Right atrium auricular region (tissue), 2 donors: ENCODE measurements around the gene CAMTA1. TPM values are rescaled to one million over a fixed set of nuclear protein-coding genes. Genes with fewer than 3 reads are reported as not detected.
"Not testable (repeated sequence)": the region's sequence is repeated elsewhere in the genome, so short reads cannot be mapped to it uniquely, and the experiment has no call there.

Source experiments
- DNase-seq: peaks from one replicate; pipeline ENCODE4 v3.0.0-alpha.2; 2019; ENCODE audit warnings: low spot score
- H3K27ac ChIP-seq, 2 donors: fragments of 200-600 bp; sonication (generic); 1 replicate in 1 of 2; 2 replicates in 1 of 2; pipeline ENCODE4 v1.5.1; 2016 to 2019
- H3K27me3 ChIP-seq, 2 donors: fragments of 200-600 bp; sonication (generic); one replicate each; pipeline versions ENCODE4 v1.5.1 to v1.6.0; 2017 to 2019
- H3K36me3 ChIP-seq: fragments of 200-600 bp; sonication (generic); one replicate; pipeline ENCODE4 v1.5.1; 2016
- H3K4me1 ChIP-seq, 2 donors: fragments of 200-600 bp; sonication (generic); one replicate each; pipeline versions ENCODE4 v1.5.1 to v1.6.0; 2017 to 2019
- H3K4me3 ChIP-seq, 2 donors: fragments of 200-600 bp; sonication (generic); 1 replicate in 1 of 2; 2 replicates in 1 of 2; pipeline ENCODE4 v1.5.1; 2017 to 2019; ENCODE audit warnings: mild to moderate bottlenecking in 1 of 2, moderate library complexity in 1 of 2
- H3K9me3 ChIP-seq, 2 donors: fragments of 200-600 bp; sonication (generic); one replicate each; pipeline ENCODE4 v1.5.1; 2019
- CTCF ChIP-seq, 2 donors: fragments of 200-600 bp; sonication (generic); IDR thresholded peaks; one replicate each; pipeline ENCODE4 v1.5.1; 2019; ENCODE audit warnings: antibody characterized with exemption in 2 of 2
- total RNA-seq, 2 donors: library from RNA; depleted of rRNA; stranded (reverse); fragments of >200 nt; gene quantifications; one replicate each; pipeline ENCODE4 v1.1.0, GENCODE V29; 2016

Gene CAMTA1
- total RNA-seq, 2 donors from 2014 or later: 132 to 190 TPM

- Histone ChIP-seq H3K9me3 (no peaks in the 10 kb centered on the region), H3K27me3 (no peaks in the 10 kb centered on the region), H3K27ac (no peak overlapping the region), H3K4me3 (no peak overlapping the region), H3K36me3 (no peaks in the 10 kb centered on the region), H3K4me1 (peaks cover 0 to 7% of the 10 kb centered on the region in 2 donors)
- DNase-seq: no peak
- no peak for TF ChIP-seq CTCF (IDR thresholded peaks at IDR 0.05)
These were observed 46.1 kb downstream of the CAMTA1 start for GRCh38 chr1:6831366-6831765.

GRCh38 chr1:6832006-6832405 is 46.8 kb downstream of the CAMTA1 start:
- H3K36me3 ChIP-seq, H3K9me3 ChIP-seq, DNase-seq, H3K27ac ChIP-seq, H3K4me3 ChIP-seq, H3K27me3 ChIP-seq, H3K4me1 ChIP-seq: not testable (repeated sequence)

DNA sequence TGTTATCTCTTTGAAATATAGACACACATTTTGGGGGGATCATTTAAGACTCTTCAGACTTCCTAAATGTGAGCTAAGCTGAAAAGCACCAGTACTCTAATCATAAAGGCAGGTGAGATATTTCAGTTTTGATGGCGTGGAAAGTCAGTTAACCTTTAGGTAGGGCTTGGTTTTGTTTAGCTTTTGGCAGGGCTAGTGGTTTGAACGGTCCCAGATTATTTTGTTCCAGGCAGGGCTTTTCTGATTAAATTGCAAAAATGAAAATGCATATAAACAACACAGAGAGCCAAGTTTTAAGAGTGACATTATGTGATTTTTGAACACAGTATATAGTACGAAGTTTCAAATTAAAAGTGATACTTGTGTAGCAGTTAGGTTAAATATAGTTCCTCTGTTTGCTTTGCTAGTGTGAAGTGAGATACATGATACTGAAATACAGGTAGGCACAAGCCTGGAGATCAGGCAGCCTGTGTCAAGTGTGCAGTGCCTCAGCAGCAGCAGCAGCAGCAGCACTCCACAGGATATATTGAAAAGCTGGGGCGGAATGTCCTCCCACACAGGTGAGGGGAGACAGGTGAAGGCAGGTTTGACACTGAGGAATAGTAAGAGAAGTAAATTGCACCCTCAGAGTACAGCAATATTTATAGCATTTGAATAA is 47.4 kb downstream of the CAMTA1 start:
- peaks cover 0 to 7% of the 10 kb centered on the region in 2 donors for H3K4me1 ChIP-seq
- H3K27ac ChIP-seq: no peak overlapping the region
- H3K36me3 ChIP-seq: no peaks in the 10 kb centered on the region
- no peak overlapping the region for H3K4me3 ChIP-seq
- no peak for DNase-seq
- no peaks in the 10 kb centered on the region for H3K27me3 ChIP-seq
- TF ChIP-seq CTCF (IDR thresholded peaks at IDR 0.05): no peak
- H3K9me3 ChIP-seq: no peaks in the 10 kb centered on the region

DNA sequence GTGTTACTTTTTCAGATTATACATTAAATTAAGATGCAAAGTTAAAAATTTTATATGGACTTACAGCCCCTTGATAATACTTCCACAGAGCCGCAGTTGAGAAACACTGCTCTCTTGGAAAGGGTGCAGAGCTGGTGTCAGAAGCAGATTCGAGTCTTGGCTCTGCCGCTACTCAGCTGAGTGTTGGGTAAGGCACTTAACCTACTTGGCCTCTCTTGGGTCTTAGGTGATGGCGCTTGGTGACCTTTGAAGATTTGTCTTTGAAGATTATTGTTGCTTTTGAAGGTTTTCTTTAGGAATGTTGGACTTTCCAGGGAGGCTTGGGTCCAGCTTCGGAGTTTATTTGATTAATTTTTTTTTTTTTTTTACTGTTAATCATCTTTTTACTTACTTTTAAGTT is 48.5 kb downstream of the CAMTA1 start:
- H3K27ac ChIP-seq: no peak overlapping the region
- TF ChIP-seq CTCF (IDR thresholded peaks at IDR 0.05): no peak

DNA sequence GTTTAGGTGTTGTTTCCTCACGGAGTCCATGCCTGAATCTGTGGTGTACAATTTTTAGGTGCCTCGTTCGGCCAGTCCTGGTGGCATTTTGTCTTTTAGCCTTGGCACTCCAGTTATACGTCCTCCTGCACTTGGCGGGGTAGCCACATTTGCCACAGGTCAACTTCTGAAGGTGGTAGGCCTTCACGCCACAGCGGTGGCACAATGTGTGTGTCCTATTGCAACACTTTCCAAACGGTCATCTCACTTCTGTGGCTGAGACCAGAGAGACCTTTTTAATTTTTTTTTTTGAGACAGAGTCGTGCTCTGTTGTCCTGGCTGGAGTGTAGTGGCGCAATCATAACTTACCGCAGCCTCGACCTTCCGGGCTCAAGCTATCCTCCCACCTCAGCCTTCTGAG is 49.1 kb downstream of the CAMTA1 start:
- H3K27ac ChIP-seq: no peak overlapping the region

More for the DNA sequence above, 48.5 kb downstream of the CAMTA1 start:
- Histone ChIP-seq H3K36me3 (no peaks in the 10 kb centered on the region), H3K27me3 (no peaks in the 10 kb centered on the region), H3K4me1 (peaks cover 0 to 7% of the 10 kb centered on the region in 2 donors), H3K4me3 (no peak overlapping the region), H3K9me3 (no peaks in the 10 kb centered on the region)
- DNase-seq: no peak

GRCh38 chr1:6835139-6835538 is 49.9 kb downstream of the CAMTA1 start:
- TF ChIP-seq CTCF (IDR thresholded peaks at IDR 0.05): no peak
- Histone ChIP-seq H3K27ac (no peak overlapping the region), H3K4me1 (peaks cover 0 to 7% of the 10 kb centered on the region in 2 donors), H3K27me3 (no peaks in the 10 kb centered on the region), H3K36me3 (no peaks in the 10 kb centered on the region), H3K9me3 (no peaks in the 10 kb centered on the region), H3K4me3 (no peak overlapping the region)
- DNase-seq: no peak

More for the DNA sequence above, 49.1 kb downstream of the CAMTA1 start:
- no peak for DNase-seq
- Histone ChIP-seq H3K27me3 (no peaks in the 10 kb centered on the region), H3K36me3 (no peaks in the 10 kb centered on the region), H3K9me3 (no peaks in the 10 kb centered on the region), H3K4me1 (peaks cover 0 to 7% of the 10 kb centered on the region in 2 donors), H3K4me3 (no peak overlapping the region)
- TF ChIP-seq CTCF (IDR thresholded peaks at IDR 0.05): no peak
